Measurements from ENCODE around the gene LRIG1. TPM values are rescaled to one million over a fixed set of nuclear protein-coding genes. Genes with fewer than 3 reads are reported as not detected.
"Not testable (repeated sequence)": the region's sequence is repeated elsewhere in the genome, so short reads cannot be mapped to it uniquely, and the experiment has no call there.

LRIG1 gene
- polyA plus RNA-seq, 3 donors from 2014 or later: 4.4 to 9.7 (median 4.7) TPM

GRCh38 chr3:66421144-66421543 is 79.7 kb downstream of the LRIG1 start:
- Mint-ChIP-seq H3K9me3 (peaks cover 6 to 17% (median 9%) of the 10 kb centered on the region in 6 donors), H3K36me3 (peaks cover 10 to 20% (median 13%) of the 10 kb centered on the region in 3 donors), H3K4me1 (peaks cover 18 to 22% of the 10 kb centered on the region in 2 donors)
- H3K4me3 Mint-ChIP-seq; H3K27me3 Mint-ChIP-seq (ENCODE audit: low read depth in 3 of 3); DNase-seq; H3K27ac Mint-ChIP-seq: not testable (repeated sequence)

GRCh38 chr3:66419036-66419435 is 81.8 kb downstream of the LRIG1 start:
- Mint-ChIP-seq H3K27ac (peak overlapping the region in 1 of 6 donors; percentile 52), H3K27me3 (ENCODE audit: low read depth in 3 of 3) (peaks cover 0 to 4% (median 1%) of the 10 kb centered on the region in 3 donors), H3K9me3 (peaks cover 6 to 17% (median 9%) of the 10 kb centered on the region in 6 donors), H3K4me3 (no peak overlapping the region), H3K4me1 (peaks cover 16 to 22% of the 10 kb centered on the region in 2 donors), H3K36me3 (peaks cover 10 to 16% (median 13%) of the 10 kb centered on the region in 3 donors)
- DNase-seq: no peak

GRCh38 chr3:66418475-66418931 is 82.3 kb downstream of the LRIG1 start:
- Mint-ChIP-seq H3K36me3 (peaks cover 10 to 18% (median 13%) of the 10 kb centered on the region in 3 donors), H3K4me1 (peaks cover 16 to 22% of the 10 kb centered on the region in 2 donors), H3K4me3 (no peak overlapping the region), H3K9me3 (peaks cover 6 to 17% (median 9%) of the 10 kb centered on the region in 6 donors), H3K27me3 (ENCODE audit: low read depth in 3 of 3) (peaks cover 0 to 4% (median 1%) of the 10 kb centered on the region in 3 donors), H3K27ac (no peak overlapping the region)
- DNase-seq: no peak

- Mint-ChIP-seq H3K9me3 (peaks cover 0 to 7% (median 4%) of the 10 kb centered on the region in 6 donors), H3K27me3 (ENCODE audit: low read depth in 3 of 3) (peaks cover 0 to 4% (median 1%) of the 10 kb centered on the region in 3 donors), H3K4me1 (peaks cover 16 to 22% of the 10 kb centered on the region in 2 donors), H3K36me3 (peaks cover 9 to 25% (median 14%) of the 10 kb centered on the region in 3 donors), H3K4me3 (no peak overlapping the region), H3K27ac (no peak overlapping the region)
- DNase-seq: no peak
Observed at GRCh38 chr3:66416556-66417304, 84.1 kb downstream of the LRIG1 start.

- peaks cover 0 to 5% (median 3%) of the 10 kb centered on the region in 6 donors for H3K9me3 Mint-ChIP-seq
- H3K27me3 Mint-ChIP-seq (ENCODE audit: low read depth in 3 of 3): peaks cover 0 to 4% (median 1%) of the 10 kb centered on the region in 3 donors
- no peak overlapping the region for H3K4me3 Mint-ChIP-seq
- DNase-seq: no peak
- peaks cover 9 to 30% (median 14%) of the 10 kb centered on the region in 3 donors for H3K36me3 Mint-ChIP-seq
- H3K27ac Mint-ChIP-seq: no peak overlapping the region
- H3K4me1 Mint-ChIP-seq: peaks cover 16 to 22% of the 10 kb centered on the region in 2 donors
Observed at GRCh38 chr3:66415867-66416428, 84.9 kb downstream of the LRIG1 start.

GRCh38 chr3:66414846-66415245 is 86.0 kb downstream of the LRIG1 start:
- Mint-ChIP-seq H3K4me1 (peaks cover 7 to 13% of the 10 kb centered on the region in 2 donors), H3K27me3 (ENCODE audit: low read depth in 3 of 3) (peaks cover 0 to under 1% (median 0%) of the 10 kb centered on the region in 3 donors), H3K9me3 (no peaks in the 10 kb centered on the region), H3K27ac (no peak overlapping the region), H3K4me3 (no peak overlapping the region), H3K36me3 (peaks cover 5 to 23% (median 7%) of the 10 kb centered on the region in 3 donors)
- no peak for DNase-seq

GRCh38 chr3:66413151-66413751 is 87.6 kb downstream of the LRIG1 start:
- peaks cover 5 to 23% (median 11%) of the 10 kb centered on the region in 3 donors for H3K36me3 Mint-ChIP-seq
- H3K9me3 Mint-ChIP-seq: no peaks in the 10 kb centered on the region
- peak overlapping the region in 1 of 6 donors; percentile 40 for H3K27ac Mint-ChIP-seq
- peaks cover 0 to 3% (median 0%) of the 10 kb centered on the region in 3 donors for H3K27me3 Mint-ChIP-seq (ENCODE audit: low read depth in 3 of 3)
- H3K4me3 Mint-ChIP-seq: no peak overlapping the region
- H3K4me1 Mint-ChIP-seq: peaks cover 0 to 2% of the 10 kb centered on the region in 2 donors
- no peak for DNase-seq

GRCh38 chr3:66411961-66412887 is 88.6 kb downstream of the LRIG1 start:
- Mint-ChIP-seq H3K4me3 (no peak overlapping the region), H3K36me3 (peaks cover 5 to 26% (median 11%) of the 10 kb centered on the region in 3 donors), H3K27me3 (ENCODE audit: low read depth in 3 of 3) (peaks cover 0 to 3% (median 0%) of the 10 kb centered on the region in 3 donors), H3K4me1 (peaks cover 0 to 2% of the 10 kb centered on the region in 2 donors), H3K9me3 (no peaks in the 10 kb centered on the region), H3K27ac (no peak overlapping the region)
- no peak for DNase-seq

- Mint-ChIP-seq H3K36me3 (peaks cover 5 to 26% (median 11%) of the 10 kb centered on the region in 3 donors), H3K27ac (no peak overlapping the region), H3K4me3 (no peak overlapping the region), H3K9me3 (no peaks in the 10 kb centered on the region), H3K4me1 (peaks cover 0 to 2% of the 10 kb centered on the region in 2 donors), H3K27me3 (ENCODE audit: low read depth in 3 of 3) (peaks cover 0 to 3% (median 0%) of the 10 kb centered on the region in 3 donors)
- no peak for DNase-seq
Observed at GRCh38 chr3:66411474-66411873, 89.3 kb downstream of the LRIG1 start.

GRCh38 chr3:66410976-66411375 is 89.8 kb downstream of the LRIG1 start:
- peaks cover 0 to 2% of the 10 kb centered on the region in 2 donors for H3K4me1 Mint-ChIP-seq

GRCh38 chr3:66409771-66410754 is 90.8 kb downstream of the LRIG1 start:
- peaks cover 5 to 26% (median 11%) of the 10 kb centered on the region in 3 donors for H3K36me3 Mint-ChIP-seq
- H3K4me3 Mint-ChIP-seq: no peak overlapping the region
- peaks cover 0 to 3% (median 0%) of the 10 kb centered on the region in 3 donors for H3K27me3 Mint-ChIP-seq (ENCODE audit: low read depth in 3 of 3)
- H3K4me1 Mint-ChIP-seq: peaks cover 0 to 2% of the 10 kb centered on the region in 2 donors
- peak overlapping the region in 2 of 6 donors; percentile 20 to 40 for H3K27ac Mint-ChIP-seq
- no peak for DNase-seq
- H3K9me3 Mint-ChIP-seq: no peaks in the 10 kb centered on the region

More at GRCh38 chr3:66410976-66411375, 89.8 kb downstream of the LRIG1 start:
- Mint-ChIP-seq H3K36me3 (peaks cover 5 to 26% (median 11%) of the 10 kb centered on the region in 3 donors), H3K9me3 (no peaks in the 10 kb centered on the region), H3K27ac (no peak overlapping the region), H3K27me3 (ENCODE audit: low read depth in 3 of 3) (peaks cover 0 to 3% (median 0%) of the 10 kb centered on the region in 3 donors), H3K4me3 (no peak overlapping the region)
- DNase-seq: no peak
